HepG2 (cell line): Measurements from ENCODE around the gene HABP4. TPM values are rescaled to one million over a fixed set of nuclear protein-coding genes. Genes with fewer than 3 reads are reported as not detected.

Experiments
- ATAC-seq: fragments of 200-7000 bp; cut with Tn5 transposase; 3 replicates; pipeline ENCODE4 v1.9.1; 2020; ENCODE audit warnings: mild to moderate bottlenecking, moderate library complexity
- BruUV-seq: library from RNA; stranded (reverse); fragments of 400-500 nt; replicated peaks from 2 replicates; lab custom pipeline; 2021; lab: Mats Ljungman, UMichigan
- CTCF ChIA-PET: fragments of 300-600 bp; formaldehyde crosslinking; extraction: SDS; loops from one replicate; lab custom pipeline; 2021; ENCODE audit warnings: low total read pairs, inconsistent platforms, low intra/inter-chr PET ratio; lab: Yijun Ruan, JAX
- POLR2A ChIA-PET: fragments of 350-600 bp; sonication (Branson Sonifier 250); formaldehyde crosslinking; loops from one replicate; lab custom pipeline; 2020; ENCODE audit warnings: antibody characterized with exemption, inconsistent platforms; lab: Yijun Ruan, JAX
- DNase-seq: peaks from one replicate; pipeline ENCODE4 v3.0.0-alpha.2; 2015; ENCODE audit warnings: low spot score
- FAIRE-seq: peaks from 3 replicates; lab custom pipeline; 2011; peaks lifted over from hg19 to GRCh38; lab: Jason Lieb, UNC
- H2AFZ ChIP-seq: one replicate; pipeline ENCODE4 v1.6.1; 2011; ENCODE audit warnings: low read length, inconsistent platforms
- H3K27ac ChIP-seq: fragments of 300-600 bp; 3 replicates; pipeline ENCODE4 v1.8.0; 2011; ENCODE audit warnings: mixed run types, mild to moderate bottlenecking, mixed read lengths, low read length, inconsistent platforms; ENCODE audit not compliant: insufficient read depth; ENCODE audit errors: extremely low read length
- H3K27me3 ChIP-seq, 2 experiments: fragments of 200-600 bp in 1 of 2; 2 replicates in 1 of 2; 3 replicates in 1 of 2; pipeline versions ENCODE4 v1.6.0 to v1.8.0; 2011; ENCODE audit warnings: low read length in 2 of 2, mild to moderate bottlenecking in 2 of 2, moderate library complexity in 2 of 2, inconsistent platforms in 1 of 2; ENCODE audit not compliant: insufficient read depth in 2 of 2, control insufficient read depth in 1 of 2
- H3K36me3 ChIP-seq, 2 experiments: fragments of 200-600 bp in 1 of 2; replicated peaks in 1 of 2; 2 replicates in 1 of 2; 3 replicates in 1 of 2; pipeline versions ENCODE4 v1.5.1 to v1.8.0; 2011; ENCODE audit warnings: low read length in 2 of 2, inconsistent platforms in 1 of 2; ENCODE audit not compliant: insufficient read depth in 2 of 2, control insufficient read depth in 1 of 2
- H3K4me1 ChIP-seq: 2 replicates; pipeline ENCODE4 v1.5.1; 2012; ENCODE audit warnings: low read length, inconsistent platforms; ENCODE audit not compliant: insufficient read depth
- H3K4me2 ChIP-seq: 2 replicates; pipeline ENCODE4 v1.6.0; 2011; ENCODE audit warnings: low read depth, low read length, inconsistent platforms
- H3K4me3 ChIP-seq, 3 experiments: fragments of 200-600 bp in 1 of 3; sonication (generic), shearing (Covaris generic) in 1 of 3; replicated peaks in 1 of 3; 2 replicates each; pipeline ENCODE4 v1.5.1; 2011 to 2016; ENCODE audit warnings: low read length in 3 of 3, inconsistent platforms in 2 of 3, low read depth in 2 of 3, mild to moderate bottlenecking in 2 of 3, control low read depth in 1 of 3, mixed read lengths in 1 of 3; ENCODE audit not compliant: insufficient read depth in 1 of 3
- H3K79me2 ChIP-seq: one replicate; pipeline ENCODE4 v1.6.1; 2011; ENCODE audit warnings: low read length, inconsistent platforms; ENCODE audit not compliant: insufficient read depth
- H3K9ac ChIP-seq: 2 replicates; pipeline ENCODE4 v1.6.0; 2011; ENCODE audit warnings: mild to moderate bottlenecking, low read depth, low read length, inconsistent platforms; ENCODE audit not compliant: insufficient read depth
- H3K9me3 ChIP-seq: 2 replicates; pipeline ENCODE4 v1.5.1; 2012; ENCODE audit warnings: mild to moderate bottlenecking, low read length
- H4K20me1 ChIP-seq: 2 replicates; pipeline ENCODE4 v1.6.0; 2011; ENCODE audit warnings: inconsistent platforms, mild to moderate bottlenecking, low read length, moderate library complexity; ENCODE audit not compliant: insufficient read depth
- CBX5 ChIP-seq: sonication (generic); formaldehyde crosslinking; IDR thresholded peaks from 2 replicates; pipeline ENCODE4 v1.4.0; 2020; ENCODE audit warnings: missing genetic modification reagents, borderline replicate concordance
- CHD2 ChIP-seq: IDR thresholded peaks from 2 replicates; pipeline ENCODE4 v1.6.1; 2011; ENCODE audit warnings: low read depth, low read length, improper control_type of control experiment
- RFX3 ChIP-seq: IDR thresholded peaks from 2 replicates; pipeline ENCODE4 v1.6.1; 2016; ENCODE audit warnings: missing biosample characterization, missing genetic modification reagents
- SMYD3 ChIP-seq: sonication (generic); formaldehyde crosslinking; IDR thresholded peaks from 2 replicates; pipeline ENCODE4 v1.8.1; 2023; ENCODE audit warnings: mild to moderate bottlenecking, missing genetic modification reagents
- TAF15 ChIP-seq: fragments of 200-400 bp; formaldehyde crosslinking; IDR thresholded peaks from one replicate; pipeline ENCODE4 v1.6.1; 2018; ENCODE audit warnings: mild to moderate bottlenecking, low read depth, low read length; ENCODE audit not compliant: poor library complexity, severe bottlenecking
- TARDBP ChIP-seq: sonication (generic); formaldehyde crosslinking; IDR thresholded peaks from 2 replicates; pipeline ENCODE4 v1.8.0; 2022; ENCODE audit warnings: mild to moderate bottlenecking, missing genetic modification reagents
- ZBTB34 ChIP-seq: sonication (generic); formaldehyde crosslinking; IDR thresholded peaks from 2 replicates; pipeline ENCODE4 v1.8.0; 2022; ENCODE audit warnings: mild to moderate bottlenecking, missing genetic modification reagents
- WGBS: methylation state at CpG from one replicate; pipeline ENCODE4 v1.1.6; 2017; ENCODE audit warnings: low lambda C conversion rate; 5-methylcytosine and 5-hydroxymethylcytosine counted together
- in situ Hi-C: cut with HindIII; loops from 2 replicates; pipeline ENCODE4 v1.10.0; 2017; ENCODE audit warnings: low pct_unique_long_range_greater_than_20kb; ENCODE audit not compliant: extremely low pct_ligation_motif_present
- intact Hi-C: fragments of 100-400 bp; cut with micrococcal nuclease; formaldehyde crosslinking; loops from one replicate; pipeline ENCODE4 v1.10.0; 2022; ENCODE audit not compliant: unreplicated experiment
- polyA plus RNA-seq, 8 experiments: library from polyadenylated mRNA; depleted of rRNA in 3 of 8; stranded (reverse) in 7 of 8; unstranded in 1 of 8; fragments of >200 nt; fragmentation: Illumina TruSeq in 4 of 8; extraction: Trizol in 4 of 8; gene quantifications; 2 replicates each; pipeline versions ENCODE4 v1.2.1 to v1.2.3, GENCODE V29; 2011 to 2016; ENCODE audit warnings: low read depth in 4 of 8, missing spikeins in 1 of 8, mixed read lengths in 1 of 8; ENCODE audit not compliant: insufficient read depth in 1 of 8
- total RNA-seq, 5 experiments: library from RNA; depleted of rRNA; stranded (reverse); fragments of >200 nt; fragmentation: Illumina TruSeq; extraction: Trizol; gene quantifications; 2 replicates each; pipeline ENCODE4 v1.2.3, GENCODE V29; 2016; ENCODE audit warnings: low read depth in 1 of 5
- TF ChIP-seq, protein P1 (sequence below): IDR thresholded peaks from 2 replicates; pipeline ENCODE4 v1.6.1; 2016; ENCODE audit warnings: mild to moderate bottlenecking, missing biosample characterization, missing genetic modification reagents

HABP4 gene
- total and polyA plus RNA-seq, 2 of the 13 experiments (the other 11 are each of a cell fraction or from before 2014, with no cell fraction given): 14.3 to 26.6 TPM

DNA sequence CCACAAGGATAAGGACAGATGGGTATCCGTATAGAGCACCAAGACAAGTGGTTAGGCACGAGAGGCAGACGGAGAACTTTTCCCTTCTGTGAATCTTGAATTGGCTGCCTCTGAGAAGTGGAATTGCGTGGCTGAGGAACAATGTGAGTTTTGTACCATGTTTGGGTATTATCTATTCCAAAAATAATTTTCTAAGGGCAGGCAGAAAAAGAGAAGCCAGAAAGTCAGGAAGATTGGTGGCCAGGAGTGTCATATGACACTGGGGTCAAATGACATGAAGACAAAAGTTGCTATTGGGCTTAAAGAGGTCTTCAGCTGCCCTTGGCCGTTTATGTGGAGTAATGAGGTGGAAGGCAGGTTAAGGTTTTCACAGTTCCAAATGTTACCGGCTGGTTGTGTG is 14.5 kb downstream of the HABP4 start:
- H3K27me3 ChIP-seq: no peaks in the 10 kb centered on the region
- peaks cover 3% of the 10 kb centered on the region for H3K79me2 ChIP-seq
- ChIA-PET POLR2A (no interaction called here), CTCF (no interaction called here)
- whole genome bisulfite sequencing: 93% methylated on average over 6 of the region's 6 CpGs
- H3K4me1 ChIP-seq: peaks cover 4% of the 10 kb centered on the region; the same call in 1 of the 2 replicates
- DNase-seq (no peak), ATAC-seq (no peak), FAIRE-seq (no peak)
- in situ Hi-C loops (no loop called here), intact Hi-C loops (no loop called here)
- no peak for TF ChIP-seq RFX3 (CRISPR knock-in tag)
- TF ChIP-seq CHD2: no peak
- no peak overlapping the region for H3K4me2 ChIP-seq
- H2AFZ ChIP-seq: no peak overlapping the region
- H3K9me3 ChIP-seq: no peaks in the 10 kb centered on the region
- no peak overlapping the region for H3K9ac ChIP-seq
- BruUV-seq: no TSS peak
- peaks cover 9 to 24% of the 10 kb centered on the region in 2 experiments for H3K36me3 ChIP-seq
- no peak overlapping the region for H3K27ac ChIP-seq
- no peak overlapping the region for H3K4me3 ChIP-seq
- no peaks in the 10 kb centered on the region for H4K20me1 ChIP-seq

DNA sequence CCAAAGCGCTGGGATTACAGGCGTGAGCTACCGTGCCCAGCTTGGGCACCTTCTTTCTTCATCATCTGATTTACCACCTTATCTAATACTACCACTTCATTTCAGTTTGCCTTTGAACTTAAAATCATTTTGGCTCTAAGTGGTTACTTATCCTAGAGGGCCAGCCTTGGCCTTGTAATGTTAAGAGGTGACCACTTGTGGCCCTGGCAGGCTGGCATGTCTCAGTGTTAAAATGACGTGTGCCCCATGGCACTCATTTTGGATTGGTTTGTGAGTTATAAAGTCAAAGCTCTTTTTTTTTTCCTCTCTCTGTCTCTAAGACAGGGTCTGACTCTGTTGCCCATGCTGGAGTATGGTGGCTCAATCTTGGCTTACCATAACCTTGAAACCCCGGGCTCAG is 17.8 kb downstream of the HABP4 start:
- ChIA-PET POLR2A (interaction anchor here (0.6 kb wide), 1 partner anchor 128 kb away, joined by 3 read pairs; no protein-coding TSS in a partner anchor), CTCF (no interaction called here)
- intact Hi-C loops (no loop called here), in situ Hi-C loops (no loop called here)
- FAIRE-seq (no peak), DNase-seq (no peak), ATAC-seq (no peak)
- H2AFZ ChIP-seq: no peak overlapping the region
- no peak overlapping the region for H3K4me3 ChIP-seq
- H3K9ac ChIP-seq: no peak overlapping the region
- no peak overlapping the region for H3K27ac ChIP-seq
- no peaks in the 10 kb centered on the region for H3K4me1 ChIP-seq
- H3K79me2 ChIP-seq: peaks cover 3% of the 10 kb centered on the region
- BruUV-seq: no TSS peak
- H4K20me1 ChIP-seq: no peaks in the 10 kb centered on the region
- WGBS: 94% methylated on average over 5 of the region's 5 CpGs
- H3K36me3 ChIP-seq: peaks cover 18 to 51% of the 10 kb centered on the region in 2 experiments
- H3K27me3 ChIP-seq: no peaks in the 10 kb centered on the region
- H3K4me2 ChIP-seq: no peak overlapping the region
- H3K9me3 ChIP-seq: no peaks in the 10 kb centered on the region
- TF ChIP-seq CBX5 (CRISPR knock-in tag) (no peak), TAF15 (no peak), ZBTB34 (CRISPR knock-in tag) (no peak), SMYD3 (no peak), TARDBP (CRISPR knock-in tag) (no peak)
- TF ChIP-seq, protein P1, sequence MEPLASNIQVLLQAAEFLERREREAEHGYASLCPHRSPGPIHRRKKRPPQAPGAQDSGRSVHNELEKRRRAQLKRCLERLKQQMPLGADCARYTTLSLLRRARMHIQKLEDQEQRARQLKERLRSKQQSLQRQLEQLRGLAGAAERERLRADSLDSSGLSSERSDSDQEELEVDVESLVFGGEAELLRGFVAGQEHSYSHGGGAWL: no peak
